Measurements from ENCODE around the gene HCN2. TPM values are rescaled to one million over a fixed set of nuclear protein-coding genes. Genes with fewer than 3 reads are reported as not detected.
A peak's percentile ranks its signal among the peaks of the same experiment; 100 is the strongest.

HCN2 gene
- total RNA-seq, 1 experiment from 2014 or later = 0.04 TPM

- ChIA-PET CTCF (no interaction called here), POLR2A (ENCODE audit: unreplicated experiment) (no interaction called here)
- peaks cover 55% of the 10 kb centered on the region for H3K79me2 ChIP-seq (ENCODE audit: low read length)
- H3F3A ChIP-seq (ENCODE audit: low read length, unreplicated experiment) = no peaks in the 10 kb centered on the region
- DNase-seq (peak; percentile 47), ATAC-seq (no peak)
- H3K4me2 ChIP-seq (ENCODE audit: low read length) = peak overlapping the region; percentile 98
- H3K4me1 ChIP-seq (ENCODE audit: insufficient read depth, low read length) = peaks cover 20% of the 10 kb centered on the region
- no peaks in the 10 kb centered on the region for H3K36me3 ChIP-seq (ENCODE audit: low read depth, low read length)
- TF ChIP-seq EZH2 (IDR thresholded peaks at IDR 0.05; ENCODE audit: low read length, unreplicated experiment) (no peak), CTCF (conservative IDR thresholded peaks at IDR 0.05; ENCODE audit: low read depth, low read length) (no peak)
- TSS peak; percentile 62 for BruUV-seq (replicated peaks)
- H3K9me2 ChIP-seq (replicated peaks; ENCODE audit: low read length) = no peaks in the 10 kb centered on the region
- peaks cover 43% of the 10 kb centered on the region for H4K20me1 ChIP-seq (ENCODE audit: low read length)
- peak overlapping the region; percentile 18; the same call in 1 of the 2 replicates for H3K27ac ChIP-seq (ENCODE audit: low read length)
- intact Hi-C loops (cut with micrococcal nuclease) = loop anchor here (10.0 kb wide), 1 partner anchor 62 kb away; the partner anchor contains the start of genes FGF22 and POLRMT
- H3K4me3 ChIP-seq (ENCODE audit: low read length) = peak overlapping the region; percentile 93
- no peaks in the 10 kb centered on the region for H3K9me3 ChIP-seq (ENCODE audit: low read length)
- peak overlapping the region; percentile 97 for H3K9ac ChIP-seq (ENCODE audit: low read length)
- H2AFZ ChIP-seq (ENCODE audit: low read length) = no peak overlapping the region
- H3K27me3 ChIP-seq (ENCODE audit: low read length) = no peaks in the 10 kb centered on the region
Measured at GRCh38 chr19:572743-573518, 16.8 kb upstream of the HCN2 start.

GRCh38 chr19:573519-573825 lies 16.2 kb upstream of the HCN2 start:
- Histone ChIP-seq H4K20me1 (ENCODE audit: low read length) (peaks cover 49% of the 10 kb centered on the region), H3K9me2 (replicated peaks; ENCODE audit: low read length) (no peaks in the 10 kb centered on the region)
- intact Hi-C loops (cut with micrococcal nuclease) = loop anchor here (10.0 kb wide), 1 partner anchor 61 kb away; the partner anchor contains the start of genes FGF22 and POLRMT

More at GRCh38 chr19:573519-573825, 16.2 kb upstream of the HCN2 start:
- H3K27ac ChIP-seq (ENCODE audit: low read length) = peak overlapping the region; percentile 18; the same call in 1 of the 2 replicates
- H3K36me3 ChIP-seq (ENCODE audit: low read depth, low read length) = no peaks in the 10 kb centered on the region; the same call in 1 of the 2 replicates
- peak overlapping the region; percentile 97 for H3K9ac ChIP-seq (ENCODE audit: low read length)
- H3K79me2 ChIP-seq (ENCODE audit: low read length) = peaks cover 60% of the 10 kb centered on the region
- H3K4me3 ChIP-seq (ENCODE audit: low read length) = peak overlapping the region; percentile 93
- DNase-seq (no peak), ATAC-seq (no peak)
- ChIA-PET POLR2A (ENCODE audit: unreplicated experiment) (no interaction called here), CTCF (no interaction called here)
- no peak for TF ChIP-seq CTCF (conservative IDR thresholded peaks at IDR 0.05; ENCODE audit: low read depth, low read length)
- TF ChIP-seq EZH2phosphoT487 (IDR thresholded peaks at IDR 0.05; ENCODE audit: borderline replicate concordance, low read length) = no peak
- no peak for TF ChIP-seq EZH2 (IDR thresholded peaks at IDR 0.05; ENCODE audit: low read length, unreplicated experiment)
- peaks cover 20% of the 10 kb centered on the region for H3K4me1 ChIP-seq (ENCODE audit: insufficient read depth, low read length)
- H3K27me3 ChIP-seq (ENCODE audit: low read length) = no peaks in the 10 kb centered on the region
- H2AFZ ChIP-seq (ENCODE audit: low read length) = no peak overlapping the region
- H3K4me2 ChIP-seq (ENCODE audit: low read length) = peak overlapping the region; percentile 98
- no peaks in the 10 kb centered on the region for H3F3A ChIP-seq (ENCODE audit: low read length, unreplicated experiment)
- no TSS peak for BruUV-seq (replicated peaks)
- no peaks in the 10 kb centered on the region for H3K9me3 ChIP-seq (ENCODE audit: low read length)
